Measurements from ENCODE around the gene LRRC75A.
"Not testable (repeated sequence)": the region's sequence is repeated elsewhere in the genome, so short reads cannot be mapped to it uniquely, and the experiment has no call there.

Gene LRRC75A

GRCh38 chr17:16440901-16441629, 50.9 kb downstream of the LRRC75A start:
- peak overlapping the region; percentile 87 for H3K4me3 ChIP-seq (replicated peaks; ENCODE audit: low read depth, low read length)
- DNase-seq (ENCODE audit: extremely low read depth, low read depth), result no peak
- no peak for TF ChIP-seq CTCF (IDR thresholded peaks at IDR 0.05; ENCODE audit: low read depth, low read length, missing control alignments)

GRCh38 chr17:16440354-16440753, 51.6 kb downstream of the LRRC75A start:
- DNase-seq (ENCODE audit: extremely low read depth, low read depth), result not testable (repeated sequence)
- H3K4me3 ChIP-seq (replicated peaks; ENCODE audit: low read depth, low read length), result peak overlapping the region; percentile 87

- TF ChIP-seq CTCF (IDR thresholded peaks at IDR 0.05; ENCODE audit: low read depth, low read length, missing control alignments), result no peak
- H3K4me3 ChIP-seq (replicated peaks; ENCODE audit: low read depth, low read length), result peak overlapping the region; percentile 87
- no peak for DNase-seq (ENCODE audit: extremely low read depth, low read depth)
Measured at GRCh38 chr17:16439811-16440351, 52.1 kb downstream of the LRRC75A start.

GRCh38 chr17:16439303-16439791, 52.6 kb downstream of the LRRC75A start:
- no peak for DNase-seq (ENCODE audit: extremely low read depth, low read depth)
- H3K4me3 ChIP-seq (replicated peaks; ENCODE audit: low read depth, low read length), result peak overlapping the region; percentile 87
- TF ChIP-seq CTCF (IDR thresholded peaks at IDR 0.05; ENCODE audit: low read depth, low read length, missing control alignments), result no peak

- TF ChIP-seq CTCF (IDR thresholded peaks at IDR 0.05; ENCODE audit: low read depth, low read length, missing control alignments), result no peak
- H3K4me3 ChIP-seq (replicated peaks; ENCODE audit: low read depth, low read length), result peak overlapping the region; percentile 87
- peak; percentile 99 for DNase-seq (ENCODE audit: extremely low read depth, low read depth)
Measured at GRCh38 chr17:16438557-16439302, 53.3 kb downstream of the LRRC75A start.

GRCh38 chr17:16438173-16438556, 53.8 kb downstream of the LRRC75A start:
- peak overlapping the region; percentile 87 for H3K4me3 ChIP-seq (replicated peaks; ENCODE audit: low read depth, low read length)
- DNase-seq (ENCODE audit: extremely low read depth, low read depth), result no peak
- TF ChIP-seq CTCF (IDR thresholded peaks at IDR 0.05; ENCODE audit: low read depth, low read length, missing control alignments), result no peak

GRCh38 chr17:16437083-16437482, 54.9 kb downstream of the LRRC75A start:
- H3K4me3 ChIP-seq (replicated peaks; ENCODE audit: low read depth, low read length), result no peak overlapping the region
- no peak for TF ChIP-seq CTCF (IDR thresholded peaks at IDR 0.05; ENCODE audit: low read depth, low read length, missing control alignments)
- DNase-seq (ENCODE audit: extremely low read depth, low read depth), result no peak

Measured in HFF-Myc (cell line).